Fibroblast of the aortic adventitia (primary cell): Measurements from ENCODE around the gene ESRP2. TPM values are rescaled to one million over a fixed set of nuclear protein-coding genes. Genes with fewer than 3 reads are reported as not detected.
A peak's percentile ranks its signal among the peaks of the same experiment; 100 is the strongest.

Source experiments
- DNase-seq: peaks from one replicate; pipeline ENCODE4 v3.0.0-alpha.2; 2010; ENCODE audit warnings: low read depth
- H3K4me3 ChIP-seq: 2 replicates; pipeline ENCODE4 v1.5.1; 2011; ENCODE audit warnings: low read depth, mild to moderate bottlenecking, control low read depth, low read length, moderate library complexity
- total RNA-seq: library from RNA; depleted of rRNA; stranded (reverse); fragments of >200 nt; gene quantifications from 2 replicates; pipeline ENCODE4 v1.2.3, GENCODE V29; 2012; ENCODE audit warnings: low replicate concordance
- TF ChIP-seq, protein P1 (sequence below): IDR thresholded peaks from 2 replicates; pipeline ENCODE4 v1.5.1; 2011; ENCODE audit warnings: mild to moderate bottlenecking, low read length, control low read depth, inconsistent platforms; ENCODE audit not compliant: insufficient read depth

Gene ESRP2
- total RNA-seq, 1 donor = 0.18 TPM

DNA sequence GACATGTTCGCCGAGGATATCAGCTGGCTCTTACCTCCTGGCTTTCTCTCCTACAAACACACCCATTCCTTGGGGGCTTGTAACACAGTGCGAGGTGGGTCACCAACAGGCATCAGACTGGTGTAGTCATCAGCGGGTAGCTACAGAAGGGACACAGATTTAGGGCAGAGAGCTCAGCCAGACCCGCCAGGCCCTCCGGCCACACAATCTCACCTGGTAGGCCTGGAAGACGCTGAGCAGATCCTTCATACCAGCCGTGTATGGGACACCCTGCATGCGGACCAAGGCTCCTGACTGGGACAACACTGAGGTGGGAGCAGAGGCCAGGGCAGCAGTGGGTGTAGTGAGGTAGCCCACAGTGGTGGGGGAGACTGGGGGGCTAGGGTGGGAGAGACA is 5.8 kb downstream of the ESRP2 start:
- TF ChIP-seq, protein P1, sequence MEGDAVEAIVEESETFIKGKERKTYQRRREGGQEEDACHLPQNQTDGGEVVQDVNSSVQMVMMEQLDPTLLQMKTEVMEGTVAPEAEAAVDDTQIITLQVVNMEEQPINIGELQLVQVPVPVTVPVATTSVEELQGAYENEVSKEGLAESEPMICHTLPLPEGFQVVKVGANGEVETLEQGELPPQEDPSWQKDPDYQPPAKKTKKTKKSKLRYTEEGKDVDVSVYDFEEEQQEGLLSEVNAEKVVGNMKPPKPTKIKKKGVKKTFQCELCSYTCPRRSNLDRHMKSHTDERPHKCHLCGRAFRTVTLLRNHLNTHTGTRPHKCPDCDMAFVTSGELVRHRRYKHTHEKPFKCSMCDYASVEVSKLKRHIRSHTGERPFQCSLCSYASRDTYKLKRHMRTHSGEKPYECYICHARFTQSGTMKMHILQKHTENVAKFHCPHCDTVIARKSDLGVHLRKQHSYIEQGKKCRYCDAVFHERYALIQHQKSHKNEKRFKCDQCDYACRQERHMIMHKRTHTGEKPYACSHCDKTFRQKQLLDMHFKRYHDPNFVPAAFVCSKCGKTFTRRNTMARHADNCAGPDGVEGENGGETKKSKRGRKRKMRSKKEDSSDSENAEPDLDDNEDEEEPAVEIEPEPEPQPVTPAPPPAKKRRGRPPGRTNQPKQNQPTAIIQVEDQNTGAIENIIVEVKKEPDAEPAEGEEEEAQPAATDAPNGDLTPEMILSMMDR = no peak
- H3K4me3 ChIP-seq = no peak overlapping the region
- no peak for DNase-seq

- TF ChIP-seq, protein P1 = peak; percentile 93
- no peak overlapping the region for H3K4me3 ChIP-seq
- peak; percentile 82 for DNase-seq
Measured at GRCh38 chr16:68229431-68230175, 6.3 kb downstream of the ESRP2 start.

GRCh38 chr16:68228652-68229051 is 7.3 kb downstream of the ESRP2 start:
- TF ChIP-seq, protein P1 = no peak
- no peak overlapping the region for H3K4me3 ChIP-seq
- no peak for DNase-seq

DNA sequence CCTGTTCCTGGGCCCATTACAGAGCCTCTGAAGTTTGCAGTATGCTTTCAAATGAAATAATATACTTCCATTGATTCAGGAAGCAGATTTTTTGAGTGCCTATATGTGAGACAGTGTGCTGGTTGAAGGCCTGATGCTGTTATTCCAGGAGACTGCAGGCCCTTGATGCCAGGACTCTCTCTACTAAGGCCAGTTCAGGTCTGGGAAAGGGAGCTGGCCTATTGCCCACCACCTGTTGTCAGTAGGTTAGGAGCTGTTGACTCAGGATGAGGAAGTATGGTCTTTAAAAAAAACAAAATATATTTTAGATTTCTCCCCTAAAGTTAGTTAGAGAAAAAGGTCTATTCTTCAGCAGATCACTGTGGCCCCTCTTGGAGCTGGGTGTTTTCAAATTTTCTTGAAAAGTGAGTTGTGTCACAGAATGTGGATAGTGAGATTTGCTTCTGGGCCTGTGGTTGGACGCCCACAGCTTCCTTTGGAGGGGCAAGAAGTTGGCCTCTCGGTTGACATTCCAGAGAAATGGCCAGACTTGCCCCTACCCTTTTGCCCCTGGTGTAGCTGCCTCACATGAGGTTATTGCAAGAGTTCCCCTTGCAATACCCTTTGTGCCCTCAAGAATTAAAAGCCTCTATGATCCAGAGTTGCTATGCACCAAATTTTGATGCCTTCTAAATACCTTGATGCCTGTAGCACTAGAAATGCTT is 7.9 kb downstream of the ESRP2 start:
- H3K4me3 ChIP-seq = no peak overlapping the region
- DNase-seq = no peak
- TF ChIP-seq, protein P1 = no peak

DNA sequence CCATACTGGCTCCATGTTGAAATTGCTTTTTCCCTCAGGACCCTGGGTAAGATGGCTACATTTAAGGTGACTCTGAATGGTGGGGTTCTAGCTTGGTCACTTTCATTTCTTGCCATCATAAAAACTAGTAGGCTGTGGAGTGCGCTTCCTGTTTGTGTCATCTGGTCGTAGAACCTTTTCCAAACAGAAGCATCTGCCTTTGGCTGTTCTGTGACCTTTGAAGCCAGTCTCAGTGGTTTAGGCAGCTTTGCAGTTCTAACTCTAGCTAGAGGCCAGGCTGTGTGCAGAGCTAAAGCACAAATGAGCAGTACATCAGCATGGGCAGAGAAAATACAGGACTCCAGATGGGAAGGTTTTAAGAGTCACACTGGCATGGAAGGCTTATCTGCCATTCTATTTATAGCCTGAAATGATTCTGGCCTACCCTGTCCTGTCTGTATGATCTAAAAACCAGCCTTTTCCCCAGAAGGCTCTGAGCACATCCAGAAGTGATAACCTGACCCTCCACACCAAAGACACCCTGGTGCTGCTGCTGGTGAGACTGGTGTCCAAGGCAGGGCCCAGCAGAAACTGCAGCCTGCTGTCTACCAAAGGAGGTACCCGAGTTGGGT is 8.6 kb downstream of the ESRP2 start:
- DNase-seq = no peak

GRCh38 chr16:68226116-68226515 is 9.8 kb downstream of the ESRP2 start:
- DNase-seq = no peak
- no peak overlapping the region for H3K4me3 ChIP-seq
- TF ChIP-seq, protein P1 = no peak

More for the DNA sequence above, 8.6 kb downstream of the ESRP2 start:
- TF ChIP-seq, protein P1 = no peak
- H3K4me3 ChIP-seq = no peak overlapping the region
